PC-3 (cell line): Measurements from ENCODE around the gene ITGA1.

Experiments
- EZH2 ChIP-seq: fragments of 300-600 bp; sonication (generic); IDR thresholded peaks from one replicate; pipeline ENCODE4 v1.6.1; 2017; ENCODE audit warnings: antibody characterized with exemption, mild to moderate bottlenecking, low read length; ENCODE audit not compliant: unreplicated experiment
- EZH2phosphoT487 ChIP-seq: fragments of 300-600 bp; sonication (generic); IDR thresholded peaks from 2 replicates; pipeline ENCODE4 v1.6.1; 2018; ENCODE audit warnings: mild to moderate bottlenecking, antibody characterized with exemption, low read length, borderline replicate concordance
- TF ChIP-seq, protein P1 (sequence below): fragments of 300-600 bp; sonication (generic); conservative IDR thresholded peaks from 2 replicates; pipeline ENCODE4 v1.5.1; 2017; ENCODE audit warnings: antibody characterized with exemption, low read depth, mild to moderate bottlenecking, low read length

DNA sequence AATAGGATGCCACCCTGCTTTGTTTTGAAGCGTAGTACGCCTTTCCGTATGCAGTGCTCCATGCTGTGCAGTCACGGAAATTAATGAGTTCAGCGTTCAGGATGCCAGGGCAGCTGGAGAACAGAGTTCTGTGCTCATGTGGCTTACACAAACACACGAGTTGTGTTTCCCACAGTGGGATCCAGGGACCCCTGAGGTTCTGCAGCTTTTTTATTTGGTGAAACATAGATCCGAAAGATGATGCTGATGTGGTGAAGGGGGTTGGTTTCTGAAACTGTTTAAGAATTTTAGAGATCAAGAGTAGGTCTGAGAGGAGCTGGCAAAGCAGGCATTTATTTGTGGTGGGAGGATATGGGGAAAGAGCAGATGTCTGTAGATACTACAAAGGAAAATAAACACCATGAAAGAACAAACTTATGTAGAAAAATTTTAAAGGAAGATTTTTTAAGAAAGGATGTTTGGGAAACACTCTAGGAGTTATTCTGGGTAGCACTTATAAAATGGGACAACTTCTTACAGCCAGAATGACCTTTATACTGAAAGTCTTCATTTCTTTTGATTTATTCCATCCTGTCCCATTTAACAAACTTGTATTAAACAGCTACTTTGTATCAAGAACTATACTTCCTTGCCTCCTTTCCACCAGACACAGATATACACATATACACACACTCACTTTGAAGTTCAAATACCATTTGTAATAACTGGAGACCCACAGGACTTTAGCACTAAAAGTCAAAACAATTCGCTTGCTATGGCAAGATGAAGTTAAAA is 52.7 kb downstream of the ITGA1 start:
- TF ChIP-seq, protein P1, sequence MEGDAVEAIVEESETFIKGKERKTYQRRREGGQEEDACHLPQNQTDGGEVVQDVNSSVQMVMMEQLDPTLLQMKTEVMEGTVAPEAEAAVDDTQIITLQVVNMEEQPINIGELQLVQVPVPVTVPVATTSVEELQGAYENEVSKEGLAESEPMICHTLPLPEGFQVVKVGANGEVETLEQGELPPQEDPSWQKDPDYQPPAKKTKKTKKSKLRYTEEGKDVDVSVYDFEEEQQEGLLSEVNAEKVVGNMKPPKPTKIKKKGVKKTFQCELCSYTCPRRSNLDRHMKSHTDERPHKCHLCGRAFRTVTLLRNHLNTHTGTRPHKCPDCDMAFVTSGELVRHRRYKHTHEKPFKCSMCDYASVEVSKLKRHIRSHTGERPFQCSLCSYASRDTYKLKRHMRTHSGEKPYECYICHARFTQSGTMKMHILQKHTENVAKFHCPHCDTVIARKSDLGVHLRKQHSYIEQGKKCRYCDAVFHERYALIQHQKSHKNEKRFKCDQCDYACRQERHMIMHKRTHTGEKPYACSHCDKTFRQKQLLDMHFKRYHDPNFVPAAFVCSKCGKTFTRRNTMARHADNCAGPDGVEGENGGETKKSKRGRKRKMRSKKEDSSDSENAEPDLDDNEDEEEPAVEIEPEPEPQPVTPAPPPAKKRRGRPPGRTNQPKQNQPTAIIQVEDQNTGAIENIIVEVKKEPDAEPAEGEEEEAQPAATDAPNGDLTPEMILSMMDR, result no peak
- TF ChIP-seq EZH2phosphoT487 (no peak), EZH2 (no peak)
